HEK293T (cell line): ENCODE data around the gene PLXNA2.

Experiments
- CTCF ChIA-PET: fragments of 350-600 bp; formaldehyde crosslinking; extraction: SDS; loops from one replicate; lab custom pipeline; 2021; ENCODE audit warnings: antibody characterized with exemption, inconsistent platforms; lab: Yijun Ruan, JAX
- POLR2A ChIA-PET: fragments of 350-600 bp; formaldehyde crosslinking; extraction: SDS; loops from one replicate; lab custom pipeline; 2020; ENCODE audit warnings: antibody characterized with exemption, inconsistent platforms; lab: Yijun Ruan, JAX
- DNase-seq: peaks from one replicate; pipeline ENCODE4 v3.0.0; 2012; ENCODE audit warnings: mixed read lengths; ENCODE audit errors: extremely low spot score
- ARNT ChIP-seq: fragments of 450-650 bp; IDR thresholded peaks from 2 replicates; pipeline ENCODE4 v1.6.1; 2017; ENCODE audit warnings: mild to moderate bottlenecking
- BHLHE40 ChIP-seq: fragments of 450-650 bp; IDR thresholded peaks from 2 replicates; pipeline ENCODE4 v1.6.1; 2016; ENCODE audit warnings: mild to moderate bottlenecking, moderate library complexity, borderline replicate concordance
- CTBP1 ChIP-seq: fragments of 450-650 bp; IDR thresholded peaks from 2 replicates; pipeline ENCODE4 v1.6.1; 2016; ENCODE audit warnings: borderline replicate concordance
- ELF4 ChIP-seq: fragments of 450-650 bp; IDR thresholded peaks from 2 replicates; pipeline ENCODE4 v1.6.1; 2017; ENCODE audit warnings: antibody characterized with exemption
- FOXA1 ChIP-seq: fragments of 450-650 bp; IDR thresholded peaks from 2 replicates; pipeline ENCODE4 v1.6.1; 2016; ENCODE audit warnings: mild to moderate bottlenecking
- FOXK2 ChIP-seq: fragments of 450-650 bp; IDR thresholded peaks from 2 replicates; pipeline ENCODE4 v1.6.1; 2016; ENCODE audit warnings: mild to moderate bottlenecking
- FOXM1 ChIP-seq: fragments of 450-650 bp; IDR thresholded peaks from 2 replicates; pipeline ENCODE4 v1.6.1; 2017; ENCODE audit warnings: mild to moderate bottlenecking, borderline replicate concordance
- HDGF ChIP-seq: fragments of 450-650 bp; IDR thresholded peaks from 2 replicates; pipeline ENCODE4 v1.6.1; 2017; ENCODE audit warnings: antibody characterized with exemption, borderline replicate concordance
- L3MBTL2 ChIP-seq: fragments of 450-650 bp; conservative IDR thresholded peaks from 2 replicates; pipeline ENCODE4 v1.6.1; 2016; ENCODE audit warnings: mild to moderate bottlenecking
- LEF1 ChIP-seq: fragments of 450-650 bp; IDR thresholded peaks from 2 replicates; pipeline ENCODE4 v1.6.1; 2017; ENCODE audit warnings: mild to moderate bottlenecking, borderline replicate concordance
- NFRKB ChIP-seq: fragments of 450-650 bp; IDR thresholded peaks from 2 replicates; pipeline ENCODE4 v1.6.1; 2016; ENCODE audit warnings: mild to moderate bottlenecking, moderate library complexity
- PKNOX1 ChIP-seq: fragments of 450-650 bp; IDR thresholded peaks from 2 replicates; pipeline ENCODE4 v1.6.1; 2016
- SP1 ChIP-seq: fragments of 450-650 bp; IDR thresholded peaks from 2 replicates; pipeline ENCODE4 v1.6.1; 2017
- SUZ12 ChIP-seq: fragments of 450-650 bp; IDR thresholded peaks from 2 replicates; pipeline ENCODE4 v1.6.1; 2016; ENCODE audit warnings: mild to moderate bottlenecking
- TARDBP ChIP-seq: fragments of 450-650 bp; IDR thresholded peaks from 2 replicates; pipeline ENCODE4 v1.6.1; 2016
- ZNF384 ChIP-seq: fragments of 450-650 bp; IDR thresholded peaks from 2 replicates; pipeline ENCODE4 v1.6.1; 2016

The PLXNA2 gene

GRCh38 chr1:207988326-207989165 lies 255.6 kb downstream of the PLXNA2 start:
- no peak for DNase-seq
- no peak for TF ChIP-seq HDGF
- no peak for TF ChIP-seq BHLHE40
- TF ChIP-seq ZNF384 = no peak
- TF ChIP-seq FOXM1 = no peak
- no peak for TF ChIP-seq LEF1
- no peak for TF ChIP-seq L3MBTL2
- no peak for TF ChIP-seq SUZ12
- TF ChIP-seq FOXK2 = no peak
- TF ChIP-seq TARDBP = no peak
- no peak for TF ChIP-seq NFRKB
- no peak for TF ChIP-seq CTBP1
- TF ChIP-seq ARNT = no peak
- TF ChIP-seq ELF4 = no peak
- TF ChIP-seq SP1 = no peak
- TF ChIP-seq PKNOX1 = no peak
- no peak for TF ChIP-seq FOXA1
- POLR2A ChIA-PET = no interaction called here
- CTCF ChIA-PET = no interaction called here

GRCh38 chr1:207987164-207987563 lies 257.0 kb downstream of the PLXNA2 start:
- DNase-seq = no peak
- no peak for TF ChIP-seq BHLHE40
- no peak for TF ChIP-seq SP1
- no peak for TF ChIP-seq ZNF384
- TF ChIP-seq ELF4 = no peak
- no peak for TF ChIP-seq CTBP1
- no peak for TF ChIP-seq FOXM1
- no peak for TF ChIP-seq TARDBP
- TF ChIP-seq SUZ12 = no peak
- no peak for TF ChIP-seq HDGF
- TF ChIP-seq FOXK2 = no peak
- TF ChIP-seq LEF1 = no peak
- TF ChIP-seq ARNT = no peak
- no peak for TF ChIP-seq PKNOX1
- no peak for TF ChIP-seq L3MBTL2
- TF ChIP-seq FOXA1 = no peak
- no peak for TF ChIP-seq NFRKB
- CTCF ChIA-PET = no interaction called here
- POLR2A ChIA-PET = no interaction called here

GRCh38 chr1:207985996-207986395 lies 258.2 kb downstream of the PLXNA2 start:
- TF ChIP-seq FOXA1 (no peak), ZNF384 (no peak), TARDBP (no peak), CTBP1 (no peak), PKNOX1 (no peak), SUZ12 (no peak), FOXK2 (no peak), FOXM1 (no peak), ELF4 (no peak), NFRKB (no peak), HDGF (no peak), ARNT (no peak), BHLHE40 (no peak), L3MBTL2 (no peak), LEF1 (no peak), SP1 (no peak)
- no peak for DNase-seq
- ChIA-PET POLR2A (no interaction called here), CTCF (interaction anchor here (0.9 kb wide), 1 partner anchor 110 kb away, joined by 3 read pairs; no protein-coding TSS in a partner anchor)

GRCh38 chr1:207984831-207985572 lies 259.2 kb downstream of the PLXNA2 start:
- POLR2A ChIA-PET = no interaction called here
- CTCF ChIA-PET = interaction anchor here (0.8 to 1.1 kb wide), 2 partner anchors 10 to 13 kb away, joined by 3 read pairs; no protein-coding TSS in a partner anchor

GRCh38 chr1:207983044-207983635 lies 261.0 kb downstream of the PLXNA2 start:
- ChIA-PET CTCF (no interaction called here), POLR2A (no interaction called here)
- TF ChIP-seq ELF4 = no peak
- no peak for TF ChIP-seq L3MBTL2
- TF ChIP-seq HDGF = no peak
- no peak for TF ChIP-seq SUZ12
- TF ChIP-seq NFRKB = no peak
- TF ChIP-seq CTBP1 = no peak
- no peak for TF ChIP-seq PKNOX1
- TF ChIP-seq FOXM1 = no peak
- no peak for TF ChIP-seq LEF1
- DNase-seq = no peak

More at GRCh38 chr1:207984831-207985572, 259.2 kb downstream of the PLXNA2 start:
- no peak for TF ChIP-seq LEF1
- no peak for TF ChIP-seq CTBP1
- no peak for TF ChIP-seq ARNT
- no peak for DNase-seq
